Transverse colon (tissue), 4 donors: ENCODE results near the gene ARHGAP42. TPM values are rescaled to one million over a fixed set of nuclear protein-coding genes. Genes with fewer than 3 reads are reported as not detected.

Experiments
- DNase-seq: peaks from one replicate; pipeline ENCODE4 v3.0.0-alpha.2; 2019
- H3K27ac ChIP-seq, 4 donors: fragments of 200-600 bp; sonication (generic); 2 replicates each; pipeline ENCODE4 v1.5.1; 2016 to 2018; ENCODE audit warnings: inconsistent platforms in 4 of 4
- H3K27me3 ChIP-seq: fragments of 200-600 bp; sonication (generic); 2 replicates; pipeline ENCODE4 v1.5.1; 2017; ENCODE audit warnings: inconsistent platforms
- H3K36me3 ChIP-seq, 4 donors: fragments of 200-600 bp; sonication (generic); 2 replicates each; pipeline ENCODE4 v1.5.1; 2017 to 2019; ENCODE audit warnings: inconsistent platforms in 4 of 4
- H3K4me1 ChIP-seq, 4 donors: fragments of 200-600 bp; sonication (generic); 2 replicates each; pipeline ENCODE4 v1.5.1; 2017 to 2020; ENCODE audit warnings: inconsistent platforms in 4 of 4
- H3K4me3 ChIP-seq, 4 donors: fragments of 200-600 bp; sonication (generic); 1 replicate in 1 of 4; 2 replicates in 3 of 4; pipeline versions ENCODE4 v1.5.1 to v1.6.1; 2017 to 2019; ENCODE audit warnings: inconsistent platforms in 4 of 4
- H3K9me3 ChIP-seq, 2 donors: fragments of 200-600 bp; sonication (generic); 2 replicates each; pipeline ENCODE4 v1.5.1; 2017 to 2019; ENCODE audit warnings: inconsistent platforms in 2 of 2
- CTCF ChIP-seq, 5 experiments: fragments of 200-600 bp in 3 of 5; fragments of 450-650 bp in 2 of 5; sonication (generic) in 3 of 5; IDR thresholded peaks; 1 replicate in 2 of 5; 2 replicates in 3 of 5; pipeline ENCODE4 v1.5.1; 2016 to 2017; ENCODE audit warnings: antibody characterized with exemption in 5 of 5, inconsistent platforms in 3 of 5, mild to moderate bottlenecking in 2 of 5, moderate library complexity in 1 of 5
- EP300 ChIP-seq: sonication (generic); formaldehyde crosslinking; IDR thresholded peaks from one replicate; pipeline ENCODE4 v1.6.1; 2017; ENCODE audit warnings: antibody characterized with exemption, low read depth
- POLR2A ChIP-seq: fragments of 450-650 bp; IDR thresholded peaks from one replicate; pipeline ENCODE4 v1.6.1; 2016; ENCODE audit warnings: antibody characterized with exemption, mild to moderate bottlenecking, moderate library complexity
- POLR2AphosphoS5 ChIP-seq, 3 donors: sonication (generic); formaldehyde crosslinking; IDR thresholded peaks; one replicate each; pipeline ENCODE4 v1.6.1; 2016; ENCODE audit warnings: antibody characterized with exemption in 3 of 3
- WGBS, 2 donors: methylation state at CpG; one replicate each; pipeline ENCODE4 v1.1.5; 2018; ENCODE audit warnings: low coverage in 1 of 2; 5-methylcytosine and 5-hydroxymethylcytosine counted together
- in situ Hi-C, 4 donors: fragments of 200-750 bp; cut with MboI; loops; one replicate each; pipeline versions ENCODE4 v1.15.0 to v1.15.1; 2017; ENCODE audit warnings: low sequenced_read_pairs in 3 of 4, low pct_ligation_motif_present in 1 of 4, low pct_unique_long_range_greater_than_20kb in 1 of 4
- intact Hi-C: fragments of 100-400 bp; cut with DNase I; formaldehyde crosslinking; loops from one replicate; pipeline ENCODE4 v1.15.1; 2023; ENCODE audit warnings: low total_unique reads
- total RNA-seq, 4 donors: library from RNA; depleted of rRNA; stranded (reverse); fragments of >200 nt; gene quantifications; one replicate each; pipeline ENCODE4 v1.1.0, GENCODE V29; 2016

ARHGAP42 gene
- total RNA-seq, 4 donors from 2014 or later, result 33.3 to 62.5 (median 40.9) TPM

GRCh38 chr11:100820621-100821020 lies 133.5 kb downstream of the ARHGAP42 start:
- intact Hi-C loops, result no loop called here
- no peaks in the 10 kb centered on the region for H3K27me3 ChIP-seq
- 69 to 82% methylated on average over 3 to 4 of the region's 4 CpGs for WGBS, 2 donors
- in situ Hi-C loops, result no loop called here
- H3K36me3 ChIP-seq, result no peaks in the 10 kb centered on the region
- no peaks in the 10 kb centered on the region for H3K9me3 ChIP-seq
- peaks cover 0 to 11% (median 0%) of the 10 kb centered on the region in 4 donors for H3K4me1 ChIP-seq
- TF ChIP-seq POLR2A, result no peak
- TF ChIP-seq EP300, result no peak
- TF ChIP-seq CTCF (IDR thresholded peaks at IDR 0.05), result no peak
- no peak for TF ChIP-seq POLR2AphosphoS5 (IDR thresholded peaks at IDR 0.05)
- no peak for DNase-seq
- no peak overlapping the region for H3K4me3 ChIP-seq
- H3K27ac ChIP-seq, result no peak overlapping the region

GRCh38 chr11:100821198-100821597 lies 134.1 kb downstream of the ARHGAP42 start:
- Histone ChIP-seq H3K36me3 (no peaks in the 10 kb centered on the region), H3K27ac (no peak overlapping the region), H3K27me3 (no peaks in the 10 kb centered on the region), H3K9me3 (no peaks in the 10 kb centered on the region), H3K4me3 (no peak overlapping the region), H3K4me1 (peaks cover 0 to 15% (median 0%) of the 10 kb centered on the region in 4 donors)
- TF ChIP-seq POLR2AphosphoS5 (IDR thresholded peaks at IDR 0.05), result no peak
- no peak for TF ChIP-seq EP300
- TF ChIP-seq POLR2A, result no peak
- in situ Hi-C loops (no loop called here), intact Hi-C loops (no loop called here)
- no peak for DNase-seq
- 50 to 56% methylated on average over 2 of the region's 2 CpGs for WGBS, 2 donors

GRCh38 chr11:100823360-100823759 lies 136.3 kb downstream of the ARHGAP42 start:
- H3K27ac ChIP-seq, result no peak overlapping the region
- TF ChIP-seq POLR2AphosphoS5 (IDR thresholded peaks at IDR 0.05) (no peak), POLR2A (no peak), CTCF (IDR thresholded peaks at IDR 0.05) (no peak), EP300 (no peak)
- 67 to 78% methylated on average over 1 of the region's 1 CpG for WGBS, 2 donors

GRCh38 chr11:100824041-100824809 lies 137.1 kb downstream of the ARHGAP42 start:
- no peaks in the 10 kb centered on the region for H3K36me3 ChIP-seq
- TF ChIP-seq EP300 (no peak), POLR2A (no peak), CTCF (IDR thresholded peaks at IDR 0.05) (no peak)
- no peaks in the 10 kb centered on the region for H3K27me3 ChIP-seq
- in situ Hi-C loops, result no loop called here
- no peaks in the 10 kb centered on the region for H3K9me3 ChIP-seq
- H3K4me3 ChIP-seq, result no peak overlapping the region
- H3K27ac ChIP-seq, result no peak overlapping the region
- intact Hi-C loops, result no loop called here
- DNase-seq, result no peak
- WGBS, 2 donors, result 84 to 90% methylated on average over 4 of the region's 4 CpGs
- H3K4me1 ChIP-seq, result peaks cover 0 to 15% (median 0%) of the 10 kb centered on the region in 4 donors

More at GRCh38 chr11:100823360-100823759, 136.3 kb downstream of the ARHGAP42 start:
- Histone ChIP-seq H3K4me1 (peaks cover 0 to 15% (median 0%) of the 10 kb centered on the region in 4 donors), H3K4me3 (no peak overlapping the region), H3K36me3 (no peaks in the 10 kb centered on the region), H3K9me3 (no peaks in the 10 kb centered on the region), H3K27me3 (no peaks in the 10 kb centered on the region)
- in situ Hi-C loops (no loop called here), intact Hi-C loops (no loop called here)
- no peak for DNase-seq
